ENCODE data around the gene SBF2. TPM values are rescaled to one million over a fixed set of nuclear protein-coding genes. Genes with fewer than 3 reads are reported as not detected.

Gene SBF2
- total and polyA plus RNA-seq, 9 of the 15 experiments (the other 6 are each of a cell fraction or from before 2014, with no cell fraction given), result 0.80 to 9.5 (median 5.0) TPM

DNA sequence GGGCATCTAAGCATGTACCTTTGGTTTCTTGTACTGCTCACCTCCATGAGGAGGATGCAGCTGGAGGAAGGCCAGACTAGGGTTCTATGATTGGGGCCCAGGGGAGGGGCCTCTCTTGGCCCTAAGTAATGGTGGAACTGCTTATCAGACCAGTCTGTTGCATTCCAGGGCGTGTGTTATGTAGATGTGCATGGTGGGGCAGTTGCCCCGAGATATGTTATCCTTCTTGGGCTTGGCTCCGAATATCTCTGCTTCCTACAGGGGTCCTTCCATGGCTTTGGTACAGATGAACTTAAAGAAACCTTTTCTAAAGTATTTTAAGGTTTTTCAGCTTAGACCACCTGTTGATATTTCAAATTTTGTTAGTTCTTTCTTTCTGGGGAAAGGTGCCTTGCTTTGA lies 504.1 kb downstream of the SBF2 start (continued):
- TF ChIP-seq ZFP91 (CRISPR knock-in tag; IDR thresholded peaks at IDR 0.05), result no peak
- TF ChIP-seq IRF2 (CRISPR knock-in tag; IDR thresholded peaks at IDR 0.05), result no peak
- TF ChIP-seq ZNF75A (CRISPR knock-in tag; IDR thresholded peaks at IDR 0.05), result no peak
- peak; percentile 31; the same call in 1 of the 2 replicates for TF ChIP-seq VEZF1 (CRISPR knock-in tag; IDR thresholded peaks at IDR 0.05)
- no peak for TF ChIP-seq NKRF (IDR thresholded peaks at IDR 0.05; ENCODE audit: borderline replicate concordance)
- peak; percentile 52; the same call in 1 of the 2 replicates for TF ChIP-seq SMARCE1 (IDR thresholded peaks at IDR 0.05)
- peak; percentile 63; the same call in 1 of the 2 replicates for TF ChIP-seq STAT5A (IDR thresholded peaks at IDR 0.05; ENCODE audit: borderline replicate concordance, low read length)
- TF ChIP-seq, protein P1, sequence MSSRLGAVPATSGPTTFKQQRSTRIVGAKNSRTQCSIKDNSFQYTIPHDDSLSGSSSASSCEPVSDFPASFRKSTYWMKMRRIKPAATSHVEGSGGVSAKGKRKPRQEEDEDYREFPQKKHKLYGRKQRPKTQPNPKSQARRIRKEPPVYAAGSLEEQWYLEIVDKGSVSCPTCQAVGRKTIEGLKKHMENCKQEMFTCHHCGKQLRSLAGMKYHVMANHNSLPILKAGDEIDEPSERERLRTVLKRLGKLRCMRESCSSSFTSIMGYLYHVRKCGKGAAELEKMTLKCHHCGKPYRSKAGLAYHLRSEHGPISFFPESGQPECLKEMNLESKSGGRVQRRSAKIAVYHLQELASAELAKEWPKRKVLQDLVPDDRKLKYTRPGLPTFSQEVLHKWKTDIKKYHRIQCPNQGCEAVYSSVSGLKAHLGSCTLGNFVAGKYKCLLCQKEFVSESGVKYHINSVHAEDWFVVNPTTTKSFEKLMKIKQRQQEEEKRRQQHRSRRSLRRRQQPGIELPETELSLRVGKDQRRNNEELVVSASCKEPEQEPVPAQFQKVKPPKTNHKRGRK (tag; IDR thresholded peaks at IDR 0.05), result no peak
- TF ChIP-seq MTA2 (IDR thresholded peaks at IDR 0.05; ENCODE audit: low read depth), result peak; percentile 75
- no peak for TF ChIP-seq E2F3 (CRISPR knock-in tag; IDR thresholded peaks at IDR 0.05)
- TF ChIP-seq SMARCA5 (IDR thresholded peaks at IDR 0.05), result no peak
- TF ChIP-seq CC2D1A (IDR thresholded peaks at IDR 0.05), result peak; percentile 13; the same call in 1 of the 2 replicates
- no peak for TF ChIP-seq RBM34 (IDR thresholded peaks at IDR 0.05; ENCODE audit: borderline replicate concordance, insufficient read depth, low read length)
- TF ChIP-seq SETDB1 (IDR thresholded peaks at IDR 0.05; ENCODE audit: low read length), result no peak
- TF ChIP-seq MXI1 (IDR thresholded peaks at IDR 0.05; ENCODE audit: low read depth, low read length), result peak; percentile 51; the same call in 1 of the 2 replicates
- no peak for TF ChIP-seq HNRNPL (IDR thresholded peaks at IDR 0.05; ENCODE audit: low read depth, low read length)
- TF ChIP-seq DMBX1 (CRISPR knock-in tag; IDR thresholded peaks at IDR 0.05; ENCODE audit: borderline replicate concordance), result 0 out of 2 replicates have a peak, but pooled peaks have one; percentile 22
- peak; percentile 76 for TF ChIP-seq EP300 (IDR thresholded peaks at IDR 0.05; ENCODE audit: low read length)
- TF ChIP-seq SMARCA4 (IDR thresholded peaks at IDR 0.05), result peak; percentile 67
- no peak for TF ChIP-seq ETV5 (CRISPR knock-in tag; IDR thresholded peaks at IDR 0.05; ENCODE audit: low read depth)
- TF ChIP-seq RCOR1 (IDR thresholded peaks at IDR 0.05; ENCODE audit: borderline replicate concordance in 1 of 2, low read depth in 2 of 2, low read length in 2 of 2), result peak; percentile 54 to 80; a peak in 3 of 4 replicates
- peak; percentile 90 for TF ChIP-seq CBFA2T2 (conservative IDR thresholded peaks at IDR 0.05)
- TF ChIP-seq EP400 (IDR thresholded peaks at IDR 0.05), result 0 out of 2 replicates have a peak, but pooled peaks have one; percentile 16
- TF ChIP-seq TOE1 (IDR thresholded peaks at IDR 0.05; ENCODE audit: borderline replicate concordance), result no peak
- TF ChIP-seq TOE1 (CRISPR knock-in tag; IDR thresholded peaks at IDR 0.05; ENCODE audit: borderline replicate concordance, low read depth), result no peak
